MM.1S (cell line): Measurements from ENCODE around the gene APBB2.

ENCODE experiments used
- CTCF ChIP-seq: fragments of 300-600 bp; sonication (generic); IDR thresholded peaks from 2 replicates; pipeline ENCODE4 v1.5.1; 2016; ENCODE audit warnings: antibody characterized with exemption, low read length, mixed read lengths
- EZH2 ChIP-seq: fragments of 300-600 bp; sonication (generic); optimal IDR thresholded peaks from 2 replicates; pipeline ENCODE3; 2017; ENCODE audit warnings: low read depth, mild to moderate bottlenecking, antibody characterized with exemption, low read length, mixed read lengths

DNA sequence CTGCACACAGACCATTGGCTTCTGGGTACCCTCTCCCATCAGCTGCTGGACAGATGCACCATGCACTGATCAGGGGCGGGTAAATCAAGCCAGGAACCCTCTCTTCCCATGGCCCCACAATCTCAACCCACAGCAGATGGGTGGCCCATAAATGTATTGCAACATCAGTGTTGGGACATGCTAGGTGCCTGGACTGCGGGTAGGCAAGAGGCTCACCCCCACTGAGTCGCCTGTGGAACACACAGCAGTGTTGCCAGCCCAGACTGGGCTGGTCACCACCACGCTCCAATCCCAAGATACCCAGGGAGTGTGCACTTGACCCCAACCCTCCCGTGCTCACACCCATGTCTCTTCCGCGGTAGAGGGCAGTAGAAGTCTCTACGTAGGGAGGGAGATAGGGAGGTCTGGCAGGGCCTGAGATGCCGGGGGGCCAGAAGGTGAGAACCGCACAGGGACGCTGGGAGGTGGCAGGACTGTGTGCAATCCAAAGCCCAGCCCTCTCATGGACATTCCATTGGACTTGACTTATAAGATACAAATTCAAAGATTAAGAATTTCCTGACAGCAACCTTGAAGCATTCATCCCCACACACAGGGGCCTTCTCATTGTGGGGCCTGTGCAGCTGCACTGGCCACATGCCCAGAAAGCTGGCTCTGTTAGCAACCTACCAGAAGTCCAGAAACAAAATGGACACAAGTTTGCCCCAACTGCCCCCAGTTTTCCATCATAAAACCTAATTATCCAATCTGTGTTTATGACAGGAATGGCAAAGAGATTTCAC lies 280.9 kb downstream of the APBB2 start:
- no peak for TF ChIP-seq CTCF
- TF ChIP-seq EZH2 = no peak
